K562 (cell line): ENCODE results near the gene PCSK7. TPM values are rescaled to one million over a fixed set of nuclear protein-coding genes. Genes with fewer than 3 reads are reported as not detected.

Experiments used
- POLR2A ChIP-seq: fragments of 450-650 bp; conservative IDR thresholded peaks from 2 replicates; pipeline ENCODE4 v1.6.1; 2016
- ZBTB2 ChIP-seq: fragments of 450-650 bp; IDR thresholded peaks from 2 replicates; pipeline ENCODE4 v1.6.1; 2016; ENCODE audit warnings: antibody characterized with exemption
- ZEB2 ChIP-seq: fragments of 450-650 bp; IDR thresholded peaks from 2 replicates; pipeline ENCODE4 v1.6.1; 2016
- ZNF407 ChIP-seq: fragments of 450-650 bp; IDR thresholded peaks from 2 replicates; pipeline ENCODE4 v1.6.1; 2016; ENCODE audit warnings: low read depth
- polyA plus RNA-seq, 8 experiments: library from polyadenylated mRNA; depleted of rRNA in 4 of 8; stranded (reverse) in 5 of 8; unstranded in 3 of 8; fragments of >200 nt; fragmentation: Nextera tagmentation in 2 of 8; fragmentation: Illumina TruSeq in 1 of 8; extraction: Ambion mirVana in 2 of 8; extraction: Trizol in 1 of 8; gene quantifications; 2 replicates each; pipeline versions ENCODE4 v1.2.1 to v1.2.3, GENCODE V29; 2011 to 2014; ENCODE audit warnings: inconsistent platforms in 1 of 8, missing spikeins in 1 of 8
- total RNA-seq, 7 experiments: library from RNA; depleted of rRNA in 6 of 7; stranded (reverse); fragments of >200 nt in 6 of 7; fragmentation: Illumina TruSeq in 2 of 7; extraction: Trizol in 2 of 7; gene quantifications; 2 replicates each; pipeline versions ENCODE4 v1.2.1 to v1.2.3, GENCODE V29; 2011 to 2021; ENCODE audit warnings: low replicate concordance in 1 of 7
- TF ChIP-seq, protein P1 (sequence below): IDR thresholded peaks from 2 replicates; pipeline ENCODE4 v1.6.1; 2016; ENCODE audit warnings: missing genetic modification characterization, missing compliant biosample characterization
- TF ChIP-seq, protein P2 (sequence below): fragments of 250-450 bp; sonication (Bioruptor Pico); IDR thresholded peaks from 2 replicates; pipeline ENCODE4 v1.5.0; 2020; ENCODE audit warnings: mild to moderate bottlenecking, borderline replicate concordance

PCSK7 gene
- total and polyA plus RNA-seq, 9 of the 15 experiments (the other 6 are each of a cell fraction or from before 2014, with no cell fraction given) = 3.1 to 29.2 (median 15.6) TPM

DNA sequence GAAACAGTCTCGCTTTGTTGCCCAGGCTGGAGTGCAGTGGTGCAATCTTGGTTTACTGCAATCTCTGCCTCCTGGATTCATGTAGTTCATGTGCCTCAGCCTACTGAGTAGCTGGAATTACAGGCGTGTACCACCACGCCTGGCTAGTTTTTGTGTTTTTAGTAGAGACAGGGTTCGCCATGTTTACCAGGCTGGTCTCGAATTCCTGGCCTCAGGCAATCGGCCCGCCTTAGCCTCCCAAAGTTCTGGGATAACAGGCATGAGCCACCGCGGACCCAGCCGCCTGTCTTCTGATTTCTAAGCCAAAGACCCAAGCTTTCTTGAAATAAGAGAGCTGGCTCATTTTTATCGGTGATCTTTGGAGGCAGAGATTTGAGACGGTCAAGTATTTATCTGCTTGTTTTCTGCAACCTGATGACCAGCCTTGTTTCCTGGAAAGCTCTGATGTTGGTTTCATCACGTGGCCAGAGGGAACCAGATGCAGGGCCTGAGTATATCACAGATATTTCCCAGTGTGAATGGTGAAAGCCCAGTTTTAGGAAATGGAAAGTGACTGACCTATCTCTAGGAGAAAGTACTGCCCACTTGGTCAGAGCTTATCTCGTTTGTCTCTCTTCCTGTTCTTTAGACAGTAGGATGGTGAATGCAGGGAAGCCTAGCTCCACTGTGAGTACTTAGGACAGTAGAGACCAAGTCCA is 59.0 kb downstream of the PCSK7 start (continued):
- TF ChIP-seq ZNF407 = no peak
- no peak for TF ChIP-seq ZEB2
- TF ChIP-seq, protein P1, sequence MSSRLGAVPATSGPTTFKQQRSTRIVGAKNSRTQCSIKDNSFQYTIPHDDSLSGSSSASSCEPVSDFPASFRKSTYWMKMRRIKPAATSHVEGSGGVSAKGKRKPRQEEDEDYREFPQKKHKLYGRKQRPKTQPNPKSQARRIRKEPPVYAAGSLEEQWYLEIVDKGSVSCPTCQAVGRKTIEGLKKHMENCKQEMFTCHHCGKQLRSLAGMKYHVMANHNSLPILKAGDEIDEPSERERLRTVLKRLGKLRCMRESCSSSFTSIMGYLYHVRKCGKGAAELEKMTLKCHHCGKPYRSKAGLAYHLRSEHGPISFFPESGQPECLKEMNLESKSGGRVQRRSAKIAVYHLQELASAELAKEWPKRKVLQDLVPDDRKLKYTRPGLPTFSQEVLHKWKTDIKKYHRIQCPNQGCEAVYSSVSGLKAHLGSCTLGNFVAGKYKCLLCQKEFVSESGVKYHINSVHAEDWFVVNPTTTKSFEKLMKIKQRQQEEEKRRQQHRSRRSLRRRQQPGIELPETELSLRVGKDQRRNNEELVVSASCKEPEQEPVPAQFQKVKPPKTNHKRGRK (tag) = no peak
- no peak for TF ChIP-seq ZBTB2
- TF ChIP-seq POLR2A = 0 out of 2 replicates have a peak, but pooled peaks have one; percentile 45
- TF ChIP-seq, protein P2, sequence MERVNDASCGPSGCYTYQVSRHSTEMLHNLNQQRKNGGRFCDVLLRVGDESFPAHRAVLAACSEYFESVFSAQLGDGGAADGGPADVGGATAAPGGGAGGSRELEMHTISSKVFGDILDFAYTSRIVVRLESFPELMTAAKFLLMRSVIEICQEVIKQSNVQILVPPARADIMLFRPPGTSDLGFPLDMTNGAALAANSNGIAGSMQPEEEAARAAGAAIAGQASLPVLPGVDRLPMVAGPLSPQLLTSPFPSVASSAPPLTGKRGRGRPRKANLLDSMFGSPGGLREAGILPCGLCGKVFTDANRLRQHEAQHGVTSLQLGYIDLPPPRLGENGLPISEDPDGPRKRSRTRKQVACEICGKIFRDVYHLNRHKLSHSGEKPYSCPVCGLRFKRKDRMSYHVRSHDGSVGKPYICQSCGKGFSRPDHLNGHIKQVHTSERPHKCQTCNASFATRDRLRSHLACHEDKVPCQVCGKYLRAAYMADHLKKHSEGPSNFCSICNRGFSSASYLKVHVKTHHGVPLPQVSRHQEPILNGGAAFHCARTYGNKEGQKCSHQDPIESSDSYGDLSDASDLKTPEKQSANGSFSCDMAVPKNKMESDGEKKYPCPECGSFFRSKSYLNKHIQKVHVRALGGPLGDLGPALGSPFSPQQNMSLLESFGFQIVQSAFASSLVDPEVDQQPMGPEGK (CRISPR knock-in tag) = no peak
